T-helper 22 cell (primary cell): Measurements from ENCODE around the gene ENPP5.
"Not testable (repeated sequence)": the region's sequence is repeated elsewhere in the genome, so short reads cannot be mapped to it uniquely, and the experiment has no call there.

ENCODE experiments used
- DNase-seq: peaks from one replicate; pipeline ENCODE4 v3.0.0-alpha.2; 2020; ENCODE audit warnings: low read depth

ENPP5 gene

GRCh38 chr6:46174904-46175303 is 4.1 kb upstream of the ENPP5 start:
- DNase-seq: no peak

DNA sequence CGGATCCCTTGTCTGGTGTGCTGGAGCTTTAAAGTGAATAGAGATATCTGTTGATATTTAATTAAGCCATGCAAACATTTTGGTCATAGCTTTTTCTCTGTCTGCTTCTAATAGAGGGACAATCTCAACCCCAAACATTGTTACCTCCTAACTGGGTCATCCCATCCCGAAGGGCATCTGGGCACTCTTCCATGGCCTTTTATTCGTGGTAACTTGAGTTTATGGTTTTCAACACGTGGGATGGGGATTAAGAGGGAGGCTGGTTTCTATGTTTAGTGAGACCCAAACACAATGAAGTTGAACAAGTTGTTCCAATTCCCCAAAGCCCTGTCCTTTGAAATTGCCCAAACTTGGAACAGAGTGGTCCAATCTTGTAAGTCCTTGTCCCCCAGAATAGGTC is 1.4 kb upstream of the ENPP5 start:
- DNase-seq: no peak

GRCh38 chr6:46160102-46160501 is 10.7 kb downstream of the ENPP5 start:
- DNase-seq: no peak

DNA sequence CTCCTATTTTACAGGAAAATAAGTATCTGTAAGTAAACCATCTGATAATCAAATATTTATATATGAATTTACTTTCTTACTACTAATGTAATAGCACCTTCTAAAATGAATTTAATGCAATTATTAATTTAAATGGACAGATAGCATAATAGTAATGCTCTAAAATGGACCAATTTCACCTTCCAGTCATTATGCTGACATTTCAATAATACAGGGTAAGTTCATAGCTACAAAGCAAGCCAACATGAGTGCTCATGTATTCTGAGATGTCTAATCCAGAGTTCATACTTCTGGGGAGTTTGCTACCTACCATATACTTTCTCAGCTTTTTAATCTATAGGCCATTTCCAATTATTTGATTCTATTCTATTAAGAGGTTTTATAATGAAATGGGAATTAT is 11.6 kb downstream of the ENPP5 start:
- no peak for DNase-seq

DNA sequence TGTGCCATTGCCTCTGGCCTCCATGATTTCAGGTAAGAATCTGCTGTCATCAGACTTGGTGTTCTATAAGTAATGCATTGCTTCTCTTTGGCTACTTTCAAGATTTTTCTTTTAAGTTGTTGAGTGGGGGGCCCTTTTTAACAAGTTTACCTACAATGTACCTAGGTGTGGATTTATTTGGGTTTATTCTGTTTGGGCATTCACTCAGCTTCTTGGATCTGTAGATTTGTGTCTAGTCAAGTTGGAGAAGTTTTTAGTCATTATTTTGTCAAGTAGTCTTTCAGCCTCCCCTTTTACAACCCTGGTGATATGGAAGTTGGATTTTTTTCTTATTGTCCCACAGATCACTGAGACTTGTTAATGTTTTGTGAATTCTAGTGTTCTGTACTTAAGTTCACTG is 14.1 kb downstream of the ENPP5 start:
- DNase-seq: no peak

DNA sequence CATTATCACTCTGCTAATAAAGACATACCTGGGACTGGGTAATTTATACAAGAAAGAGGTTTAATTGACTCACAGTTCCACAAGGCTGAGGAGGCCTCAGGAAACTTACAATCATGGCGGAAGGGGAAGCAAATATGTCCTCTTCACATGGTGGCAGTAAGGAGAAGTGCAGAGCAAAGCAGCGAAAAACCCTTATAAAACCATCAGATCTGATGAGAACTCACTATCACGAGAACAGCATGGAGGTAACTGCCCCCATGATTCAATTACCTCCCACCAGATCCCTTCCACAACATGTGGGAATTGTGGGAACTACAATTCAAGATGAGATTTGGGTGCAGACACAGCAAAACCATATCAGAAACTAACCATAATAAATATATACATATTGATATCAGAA is 21.7 kb downstream of the ENPP5 start:
- not testable (repeated sequence) for DNase-seq

DNA sequence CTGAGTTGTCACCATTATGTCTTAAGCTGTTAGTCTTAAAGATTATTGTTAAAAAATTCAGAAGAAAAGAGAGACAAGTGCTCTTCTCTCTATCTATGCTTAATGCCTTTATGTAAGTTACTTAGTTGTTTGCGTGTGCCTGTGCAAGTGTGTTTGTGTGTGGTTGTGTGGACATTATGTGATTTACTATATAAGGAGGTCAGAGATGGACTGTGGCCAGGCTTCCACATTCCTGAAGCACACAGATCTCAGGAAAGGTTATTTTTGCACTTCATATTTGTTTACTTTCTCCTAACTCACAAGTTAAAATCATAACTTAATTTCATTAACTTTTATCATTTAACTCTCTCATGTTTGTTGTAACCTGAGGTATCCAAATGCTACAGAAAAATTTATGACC is 26.5 kb downstream of the ENPP5 start:
- no peak for DNase-seq

DNA sequence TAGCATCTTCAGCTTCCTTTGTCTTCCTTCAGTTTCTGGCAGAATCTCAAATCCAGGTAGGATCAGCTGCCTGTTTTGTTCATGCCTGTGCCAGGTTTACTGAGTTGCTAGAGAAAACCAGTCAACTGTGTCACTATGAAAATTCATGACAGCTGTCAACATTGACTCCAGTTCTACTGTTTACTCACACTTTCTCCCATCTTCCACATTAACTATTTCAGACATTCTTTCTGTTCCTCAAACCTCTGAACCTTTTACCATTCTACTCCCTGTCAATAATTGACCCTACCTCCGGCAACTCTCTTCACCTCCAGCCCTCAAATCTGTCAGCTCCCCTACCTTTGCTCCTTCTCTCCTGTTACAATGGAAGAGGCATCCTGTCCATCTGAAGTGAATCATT is 32.5 kb downstream of the ENPP5 start:
- no peak for DNase-seq

DNA sequence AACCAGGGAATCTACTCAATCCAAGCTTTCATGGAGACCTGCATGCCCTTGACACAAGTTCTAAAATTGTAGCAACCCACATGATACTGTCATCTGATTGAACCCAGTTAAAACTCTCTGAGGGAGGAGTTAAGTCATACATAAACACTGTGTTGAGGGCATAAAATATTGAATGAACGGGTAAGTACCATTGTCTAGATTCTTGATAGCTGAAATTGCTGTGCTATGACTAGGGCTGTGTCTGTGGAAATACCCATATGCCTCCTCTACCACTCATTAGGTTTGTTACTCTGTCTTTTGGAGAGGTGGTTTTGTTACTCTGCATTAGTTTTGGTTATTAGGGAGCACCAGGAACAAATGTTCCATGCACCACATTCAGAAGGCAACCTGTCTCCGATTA is 33.4 kb downstream of the ENPP5 start:
- no peak for DNase-seq

- DNase-seq: no peak
Observed at GRCh38 chr6:46136831-46137230, 33.9 kb downstream of the ENPP5 start.

DNA sequence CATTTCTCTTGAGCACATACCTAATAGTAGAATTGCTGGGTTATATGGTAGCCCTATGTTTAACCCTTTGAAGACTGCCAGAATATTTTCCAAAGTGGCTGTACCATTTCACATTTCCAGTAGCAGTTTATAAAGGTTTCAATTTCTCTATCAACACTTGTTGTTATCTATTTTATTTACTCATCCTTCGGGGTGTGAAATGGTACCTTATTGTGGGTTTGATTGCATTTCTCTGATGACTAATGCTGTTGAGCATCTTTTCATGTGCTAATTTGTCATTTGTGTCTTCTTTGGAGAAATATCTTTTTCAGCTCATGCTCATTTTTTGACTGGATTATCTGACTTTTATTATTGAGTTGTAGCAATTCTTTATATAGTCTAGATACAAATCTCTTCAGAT is 35.6 kb downstream of the ENPP5 start:
- no peak for DNase-seq

- DNase-seq: no peak
Observed at GRCh38 chr6:46134216-46134615, 36.6 kb downstream of the ENPP5 start.

DNA sequence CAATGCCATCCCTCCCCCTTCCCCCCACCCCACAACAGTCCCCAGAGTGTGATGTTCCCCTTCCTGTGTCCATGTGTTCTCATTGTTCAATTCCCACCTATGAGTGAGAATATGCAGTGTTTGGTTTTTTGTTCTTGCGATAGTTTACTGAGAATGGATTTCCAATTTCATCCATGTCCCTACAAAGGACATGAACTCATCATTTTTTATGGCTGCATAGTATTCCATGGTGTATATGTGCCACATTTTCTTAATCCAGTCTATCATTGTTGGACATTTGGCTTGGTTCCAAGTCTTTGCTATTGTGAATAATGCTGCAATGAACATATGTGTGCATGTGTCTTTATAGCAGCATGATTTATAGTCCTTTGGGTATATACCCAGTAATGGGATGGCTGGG is 39.5 kb downstream of the ENPP5 start:
- DNase-seq: not testable (repeated sequence)

GRCh38 chr6:46130666-46131065 is 40.1 kb downstream of the ENPP5 start:
- no peak for DNase-seq

GRCh38 chr6:46129629-46130511 is 40.9 kb downstream of the ENPP5 start, which contains the start of gene ENPP4:
Gene ENPP4 (plus strand): TSS chr6:46129989. CDS start chr6:46139584, 9,595 bp downstream.
- DNase-seq: peak; percentile 81

DNA sequence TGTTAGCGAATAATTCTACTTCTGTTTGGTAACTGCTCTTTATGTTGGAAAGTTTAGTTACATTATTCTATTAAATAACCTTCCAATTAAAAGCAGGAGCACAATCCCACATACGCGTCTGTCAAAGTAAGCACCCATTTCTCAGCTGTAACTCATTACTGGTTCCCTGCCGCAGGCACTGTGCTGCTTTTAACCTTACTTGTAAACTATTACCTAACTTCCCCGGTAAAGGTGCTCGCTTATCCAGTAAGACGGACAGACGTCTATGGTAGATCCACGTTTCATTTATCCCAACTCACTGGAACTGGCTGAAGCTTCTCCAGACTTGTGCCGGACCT is 41.5 kb downstream of the ENPP5 start:
- no peak for DNase-seq

DNA sequence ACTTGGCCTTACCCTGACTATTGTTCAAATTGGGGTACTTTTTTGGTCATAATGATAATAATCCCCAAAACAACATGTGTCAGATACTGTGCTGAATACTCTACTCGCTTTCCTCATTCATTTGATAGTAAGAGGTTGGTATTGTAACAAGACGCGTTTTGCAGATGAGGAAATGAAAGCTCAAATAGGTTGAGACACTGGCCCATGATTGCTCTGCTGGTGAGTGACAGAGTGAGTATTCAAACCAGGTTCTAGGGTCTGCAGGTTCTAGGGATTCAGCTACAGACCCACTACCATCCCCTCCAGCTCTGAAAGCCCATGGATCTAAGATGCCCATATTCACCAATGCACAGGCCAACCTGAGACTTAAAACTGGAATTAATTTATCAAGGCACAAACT is 42.3 kb downstream of the ENPP5 start:
- DNase-seq: no peak

GRCh38 chr6:46119679-46120078 is 51.1 kb downstream of the ENPP5 start:
- not testable (repeated sequence) for DNase-seq

GRCh38 chr6:46118836-46119235 is 51.9 kb downstream of the ENPP5 start:
- no peak for DNase-seq

DNA sequence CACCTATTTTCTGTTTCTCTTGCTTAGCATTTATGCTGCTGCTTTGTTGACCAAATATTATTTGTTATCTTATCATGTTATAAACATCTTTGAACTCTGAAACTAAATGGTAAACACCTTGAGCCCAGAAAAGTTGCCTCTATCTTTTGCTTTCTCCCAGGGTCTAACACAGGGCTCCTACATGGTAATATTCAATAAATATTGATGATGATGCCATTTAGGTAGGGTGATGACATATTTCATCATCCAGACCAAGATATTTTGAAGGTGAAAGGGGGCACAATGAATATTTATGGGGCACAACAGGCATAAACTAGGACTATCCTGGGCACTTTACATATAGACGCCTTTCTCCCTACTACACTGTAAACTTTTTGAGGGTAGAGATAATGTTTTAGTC is 52.6 kb downstream of the ENPP5 start:
- DNase-seq: no peak

DNA sequence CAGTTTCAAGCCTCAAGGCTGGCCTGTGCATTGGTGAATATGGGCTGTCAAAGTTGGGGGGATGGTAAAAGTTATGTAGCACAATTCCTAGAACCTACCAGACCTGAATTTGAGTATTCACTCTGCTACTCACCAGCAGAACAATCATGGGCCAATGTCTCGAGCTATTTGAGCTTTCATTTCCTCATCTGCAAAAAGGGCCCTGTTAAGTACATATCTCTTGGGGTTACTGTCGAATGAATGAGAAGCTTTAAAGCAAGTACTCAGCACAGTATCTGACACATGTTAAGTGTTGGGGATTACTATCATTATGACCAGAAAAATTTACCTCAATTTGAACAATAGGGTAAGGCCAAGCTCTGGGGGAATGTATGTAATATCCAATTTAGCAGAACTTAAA is 54.5 kb downstream of the ENPP5 start:
- no peak for DNase-seq

- no peak for DNase-seq
Observed at GRCh38 chr6:46115634-46116033, 55.1 kb downstream of the ENPP5 start.

DNA sequence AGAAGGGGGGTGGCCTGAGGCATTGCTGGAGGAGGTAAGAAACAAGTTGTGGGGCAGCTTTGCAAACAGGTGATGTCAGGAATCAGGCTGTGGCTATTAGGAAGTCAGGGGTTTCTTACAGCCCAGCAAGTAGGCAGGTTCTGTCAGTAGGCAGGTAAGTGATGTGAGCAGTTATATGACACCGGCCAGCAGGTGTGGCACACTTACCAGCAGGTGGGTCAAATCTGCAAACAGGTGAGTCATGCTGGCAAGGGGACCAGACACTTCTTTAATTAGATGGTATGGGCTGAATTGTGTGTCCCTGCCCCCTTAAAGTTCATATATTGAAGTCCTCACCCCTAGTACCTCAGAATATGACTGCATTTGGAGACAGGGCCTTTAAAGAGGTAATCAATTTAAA is 57.4 kb downstream of the ENPP5 start:
- no peak for DNase-seq
